Activated T-cell treated with anti-CD3 and anti-CD28 coated beads for 4 hours (primary cell): ENCODE results near the gene CHRDL2.
"Not testable (repeated sequence)": the region's sequence is repeated elsewhere in the genome, so short reads cannot be mapped to it uniquely, and the experiment has no call there.

Source experiments
- DNase-seq: peaks from one replicate; pipeline ENCODE4 v3.0.0-alpha.2; 2020

Gene CHRDL2

DNA sequence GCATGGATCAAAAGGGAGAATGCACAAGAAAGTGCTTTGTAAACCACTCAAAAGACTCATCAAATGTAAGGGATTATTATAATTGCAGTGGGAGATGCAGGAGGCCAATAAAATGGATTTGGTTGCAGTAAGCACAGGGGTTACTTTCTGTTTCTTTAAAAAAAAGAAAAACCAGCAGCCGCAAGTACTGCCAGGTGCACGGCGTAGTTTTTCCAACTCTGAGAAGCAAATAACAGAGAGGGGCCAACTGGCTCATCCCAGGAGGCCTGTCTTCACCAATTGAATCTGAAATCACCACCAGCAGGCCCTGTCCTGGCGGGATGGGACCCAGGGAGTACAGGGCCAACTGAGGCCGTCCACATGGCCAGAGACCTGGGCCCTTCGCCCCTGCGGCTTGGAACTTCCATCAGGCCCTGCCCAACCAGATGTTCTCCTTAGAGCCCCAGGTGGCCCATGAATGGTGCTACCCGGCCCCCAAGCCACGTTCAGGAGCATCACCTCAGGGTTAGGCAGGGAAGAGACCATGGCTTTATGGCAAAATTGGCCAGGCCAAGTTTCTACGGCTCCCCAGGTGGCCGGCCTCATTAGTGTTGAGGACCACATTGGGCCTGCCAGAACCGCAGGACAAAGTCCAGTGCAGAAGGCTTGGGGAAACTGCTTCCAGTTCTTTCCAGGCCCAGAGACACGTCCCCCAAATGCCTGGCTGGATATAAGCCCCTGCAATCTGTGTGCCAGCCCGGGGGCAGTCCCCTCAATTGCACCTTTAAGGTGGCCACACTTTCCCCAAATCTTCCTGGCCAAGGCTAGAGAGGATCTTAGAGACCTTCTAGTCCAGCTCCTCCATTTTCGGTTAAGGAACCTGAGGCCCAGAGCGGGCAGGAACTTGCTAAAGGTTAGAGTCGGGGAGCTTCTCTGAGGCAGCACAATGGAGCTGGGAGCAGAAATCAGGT lies 61.7 kb downstream of the CHRDL2 start:
- DNase-seq: no peak

DNA sequence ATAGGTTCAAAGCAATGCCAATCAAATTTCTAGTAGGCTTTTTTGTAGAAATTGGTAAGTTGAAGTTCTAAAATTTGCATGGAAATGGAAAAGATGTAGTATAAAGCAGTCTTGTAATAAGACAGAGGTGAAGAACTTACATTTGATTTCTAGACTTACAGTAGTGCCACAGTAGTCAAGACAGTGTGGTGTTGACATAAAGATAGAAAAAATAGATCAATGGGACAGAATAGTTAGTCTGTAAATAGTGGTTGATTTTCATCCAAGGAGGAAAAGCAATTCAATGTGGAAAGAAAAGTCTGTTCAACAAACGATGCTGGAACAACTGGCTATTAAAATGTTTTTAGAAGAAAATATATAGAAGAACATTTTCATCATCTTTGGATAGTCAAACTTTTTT lies 67.9 kb downstream of the CHRDL2 start:
- no peak for DNase-seq

- no peak for DNase-seq
Measured at GRCh38 chr11:74662487-74663103, 68.6 kb downstream of the CHRDL2 start.

DNA sequence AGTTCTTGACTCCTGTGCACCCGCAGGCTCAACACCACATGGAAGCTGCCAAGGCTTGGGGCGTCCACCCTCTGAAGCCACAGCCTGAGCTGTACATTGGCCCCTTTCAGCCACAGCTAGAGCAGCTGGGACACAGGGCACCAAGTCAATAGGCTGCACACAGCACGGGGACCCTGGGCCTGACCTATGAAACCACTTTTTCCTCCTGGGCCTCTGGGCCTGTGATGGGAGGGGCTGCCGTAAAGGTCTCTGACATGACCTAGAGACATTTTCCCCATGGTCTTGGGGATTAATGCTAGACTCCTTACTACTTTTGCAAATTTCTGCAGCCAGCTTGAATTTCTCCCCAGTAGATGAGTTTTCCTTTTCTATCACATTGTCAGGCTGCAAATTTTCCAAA lies 72.1 kb downstream of the CHRDL2 start:
- not testable (repeated sequence) for DNase-seq

DNA sequence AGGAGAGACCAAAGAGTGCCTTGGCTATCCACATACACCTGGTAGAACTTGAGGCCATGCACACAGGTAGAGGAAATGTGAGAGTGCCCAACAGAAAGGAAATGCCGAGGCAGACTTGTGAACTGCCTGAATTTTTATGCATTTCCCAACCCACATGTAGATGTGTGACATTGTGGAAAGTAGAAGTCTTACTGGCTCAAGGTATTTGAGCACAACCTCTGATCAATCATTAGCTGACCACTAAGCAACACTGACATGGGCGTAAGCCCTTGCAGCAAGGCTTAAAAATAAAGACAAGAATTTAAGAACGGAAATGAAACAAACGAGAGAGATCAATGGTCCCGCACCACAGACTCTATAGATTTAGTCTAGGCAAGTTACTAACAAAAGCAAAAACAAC lies 76.2 kb downstream of the CHRDL2 start:
- no peak for DNase-seq

- DNase-seq: no peak
Measured at GRCh38 chr11:74650498-74650897, 80.7 kb downstream of the CHRDL2 start.

- DNase-seq: no peak
Measured at GRCh38 chr11:74648894-74649293, 82.3 kb downstream of the CHRDL2 start.

DNA sequence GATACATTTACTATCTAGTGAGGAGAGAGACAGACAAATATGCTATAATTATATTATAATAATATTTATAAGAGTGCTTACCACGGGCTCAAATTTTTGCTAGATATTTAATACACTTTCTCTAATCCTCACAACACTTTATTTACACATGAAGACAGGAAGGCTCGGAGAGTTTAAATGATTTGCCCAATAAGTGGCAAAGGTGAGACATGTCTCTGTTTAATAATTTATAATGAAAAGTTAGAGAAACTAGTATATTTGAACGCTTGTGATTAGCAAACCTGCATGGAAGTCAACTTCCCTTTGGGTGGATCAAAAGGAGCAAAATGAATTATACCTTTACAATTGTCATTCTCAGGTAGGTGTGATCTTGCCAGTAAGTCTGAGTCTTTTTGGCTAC lies 83.4 kb downstream of the CHRDL2 start:
- DNase-seq: no peak

- no peak for DNase-seq
Measured at GRCh38 chr11:74647404-74647803, 83.8 kb downstream of the CHRDL2 start.

DNA sequence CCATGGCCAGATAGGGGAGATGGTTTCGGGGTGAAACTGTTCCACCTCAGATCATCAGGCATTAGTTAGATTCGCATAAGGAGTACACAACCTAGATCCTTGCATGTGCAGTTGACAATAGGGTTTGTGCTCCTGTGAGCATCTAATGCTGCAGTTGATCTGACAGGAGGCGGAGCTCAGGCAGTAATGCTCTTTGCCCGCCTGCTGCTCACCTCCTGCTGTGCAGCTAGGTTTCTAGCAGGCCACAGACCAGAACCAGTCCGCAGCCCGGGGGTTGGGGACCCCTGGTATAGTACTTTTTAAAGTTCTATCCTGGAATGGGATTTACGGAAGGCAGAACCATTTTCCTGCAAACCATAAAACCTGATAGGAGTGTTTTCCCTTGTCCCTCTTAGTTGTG lies 84.3 kb downstream of the CHRDL2 start:
- no peak for DNase-seq
